Measurements from ENCODE around the gene SLC25A15.

DNA sequence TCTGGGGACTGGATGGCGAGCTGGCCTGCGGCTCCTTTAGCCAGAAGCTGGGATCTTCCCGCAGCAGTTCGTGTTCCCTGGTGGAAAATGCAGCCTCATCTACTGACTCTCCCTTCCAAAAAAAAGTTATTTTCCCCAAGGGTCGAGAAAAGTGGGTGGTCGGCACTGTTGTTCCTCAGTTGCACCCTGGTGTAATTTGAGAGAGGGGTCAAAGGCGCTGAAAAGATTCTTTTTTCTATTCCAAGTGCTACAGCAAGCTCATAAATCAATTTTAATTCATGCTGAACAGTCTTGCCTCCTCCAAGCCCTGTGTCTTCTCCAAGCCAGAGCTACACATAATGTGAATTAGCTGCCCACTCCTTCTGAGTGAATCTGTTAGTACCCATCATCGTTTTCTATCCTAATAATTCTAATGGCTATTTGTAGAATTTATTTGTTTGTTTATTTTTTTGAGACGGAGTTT, 774 bp downstream of the SLC25A15 start:
- TF ChIP-seq EZH2 (IDR thresholded peaks at IDR 0.05; ENCODE audit: borderline replicate concordance) (no peak), EZH2phosphoT487 (IDR thresholded peaks at IDR 0.05; ENCODE audit: low read depth, severe bottlenecking, unreplicated experiment) (no peak)
- TF ChIP-seq, protein P1, sequence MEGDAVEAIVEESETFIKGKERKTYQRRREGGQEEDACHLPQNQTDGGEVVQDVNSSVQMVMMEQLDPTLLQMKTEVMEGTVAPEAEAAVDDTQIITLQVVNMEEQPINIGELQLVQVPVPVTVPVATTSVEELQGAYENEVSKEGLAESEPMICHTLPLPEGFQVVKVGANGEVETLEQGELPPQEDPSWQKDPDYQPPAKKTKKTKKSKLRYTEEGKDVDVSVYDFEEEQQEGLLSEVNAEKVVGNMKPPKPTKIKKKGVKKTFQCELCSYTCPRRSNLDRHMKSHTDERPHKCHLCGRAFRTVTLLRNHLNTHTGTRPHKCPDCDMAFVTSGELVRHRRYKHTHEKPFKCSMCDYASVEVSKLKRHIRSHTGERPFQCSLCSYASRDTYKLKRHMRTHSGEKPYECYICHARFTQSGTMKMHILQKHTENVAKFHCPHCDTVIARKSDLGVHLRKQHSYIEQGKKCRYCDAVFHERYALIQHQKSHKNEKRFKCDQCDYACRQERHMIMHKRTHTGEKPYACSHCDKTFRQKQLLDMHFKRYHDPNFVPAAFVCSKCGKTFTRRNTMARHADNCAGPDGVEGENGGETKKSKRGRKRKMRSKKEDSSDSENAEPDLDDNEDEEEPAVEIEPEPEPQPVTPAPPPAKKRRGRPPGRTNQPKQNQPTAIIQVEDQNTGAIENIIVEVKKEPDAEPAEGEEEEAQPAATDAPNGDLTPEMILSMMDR (IDR thresholded peaks at IDR 0.05; ENCODE audit: poor library complexity), result no peak

Data from hepatocyte (in vitro differentiated cells).